Dermis microvascular lymphatic vessel endothelial cell (primary cell): ENCODE data around the gene CACTIN. TPM values are rescaled to one million over a fixed set of nuclear protein-coding genes. Genes with fewer than 3 reads are reported as not detected.
A peak's percentile ranks its signal among the peaks of the same experiment; 100 is the strongest.
"Not testable (repeated sequence)": the region's sequence is repeated elsewhere in the genome, so short reads cannot be mapped to it uniquely, and the experiment has no call there.

Experiments
- DNase-seq, 2 donors: peaks; one replicate each; pipeline versions ENCODE4 v3.0.0 to v3.0.0-alpha.2; 2010; ENCODE audit warnings: low read depth in 2 of 2
- total RNA-seq: library from RNA; depleted of rRNA; stranded (reverse); fragments of >200 nt; gene quantifications from 2 replicates; pipeline ENCODE4 v1.2.1, GENCODE V29; 2014

CACTIN gene
- total RNA-seq = 18.6 and 25.8 TPM in 2 replicates

DNA sequence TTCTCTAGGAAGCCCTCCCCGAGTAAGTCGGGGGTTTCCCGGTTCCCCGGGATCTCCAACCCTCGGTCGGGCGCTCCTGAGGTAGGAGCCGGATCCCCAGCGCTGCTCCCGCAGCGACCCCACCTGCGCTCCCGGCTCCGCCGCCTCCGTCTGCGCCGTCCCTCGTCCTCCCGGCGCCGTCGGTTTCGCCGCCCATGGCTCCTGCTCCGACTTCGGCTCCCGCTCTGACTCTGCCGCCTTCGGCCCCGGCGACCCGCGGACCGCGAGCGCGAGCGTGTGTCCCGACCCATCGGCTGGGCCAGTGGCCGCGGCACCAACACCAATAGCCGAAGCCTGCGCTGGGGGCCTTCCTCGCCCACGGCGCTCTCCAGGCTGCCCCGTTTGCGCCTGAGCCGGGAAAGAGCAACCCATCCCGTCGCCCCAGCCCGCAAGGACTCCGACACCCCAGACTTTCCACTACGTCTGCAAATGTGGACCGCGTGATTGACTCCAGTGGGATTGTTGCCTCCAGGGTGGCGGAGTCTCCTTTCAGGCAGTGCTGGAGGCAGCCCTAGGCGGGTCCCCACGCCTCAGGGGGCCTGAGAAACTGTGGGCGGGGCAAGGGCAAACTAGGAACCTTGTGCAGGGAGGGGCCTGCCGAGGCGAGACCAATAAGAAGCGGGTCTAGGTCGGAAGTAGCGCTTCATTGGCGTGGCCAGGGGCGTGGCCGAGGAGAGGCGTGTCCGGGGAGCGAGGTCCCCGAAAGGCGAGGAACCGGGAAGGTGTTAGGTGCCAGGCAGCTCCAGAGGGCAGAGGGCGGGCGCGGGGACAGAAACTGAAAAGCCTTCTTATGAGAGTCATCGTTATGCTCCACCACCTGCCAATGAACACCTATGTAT, at the start of gene CACTIN:
Gene CACTIN, minus strand, starts transcription at position 318 of the 878 bp plus-strand sequence. Its CDS starts 28 bp downstream, at position 290.
- DNase-seq = peak; percentile 91 to 98

DNA sequence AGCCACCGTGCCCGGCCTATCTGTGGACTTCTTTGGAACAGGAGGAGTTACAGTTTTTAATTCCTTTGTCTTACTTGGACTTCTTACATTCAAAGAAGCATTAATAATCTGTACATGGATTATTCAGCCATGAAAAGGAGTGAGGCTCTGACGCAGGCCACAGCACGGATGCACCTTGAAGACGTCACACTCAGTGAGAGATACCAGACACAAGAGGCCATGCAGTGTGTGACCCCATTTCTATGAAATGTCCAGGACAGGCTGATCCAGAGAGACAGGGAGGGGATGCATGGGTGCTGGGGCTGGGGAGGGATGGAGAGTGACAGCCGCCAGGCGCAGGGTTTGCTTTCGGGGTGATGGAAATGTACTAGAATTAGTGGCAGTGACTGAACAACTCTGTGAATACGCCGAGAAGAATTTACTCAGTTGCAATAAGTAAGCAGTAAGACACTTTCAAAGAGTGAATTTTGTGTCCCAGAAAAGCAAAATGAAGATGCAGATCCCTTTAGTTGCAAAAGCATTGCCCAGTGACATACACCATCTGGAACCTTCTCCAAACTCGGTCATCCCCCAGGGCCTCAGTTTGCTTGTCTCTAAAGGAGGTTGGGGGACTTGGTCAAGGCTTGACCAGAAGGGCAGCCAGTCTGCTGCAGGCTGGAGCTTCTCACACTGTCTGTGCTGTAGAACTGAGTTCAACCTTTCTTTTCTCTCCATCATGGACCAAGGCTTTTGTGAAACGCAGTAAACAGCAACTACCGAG, 48.4 kb upstream of the CACTIN start:
- DNase-seq = no peak

DNA sequence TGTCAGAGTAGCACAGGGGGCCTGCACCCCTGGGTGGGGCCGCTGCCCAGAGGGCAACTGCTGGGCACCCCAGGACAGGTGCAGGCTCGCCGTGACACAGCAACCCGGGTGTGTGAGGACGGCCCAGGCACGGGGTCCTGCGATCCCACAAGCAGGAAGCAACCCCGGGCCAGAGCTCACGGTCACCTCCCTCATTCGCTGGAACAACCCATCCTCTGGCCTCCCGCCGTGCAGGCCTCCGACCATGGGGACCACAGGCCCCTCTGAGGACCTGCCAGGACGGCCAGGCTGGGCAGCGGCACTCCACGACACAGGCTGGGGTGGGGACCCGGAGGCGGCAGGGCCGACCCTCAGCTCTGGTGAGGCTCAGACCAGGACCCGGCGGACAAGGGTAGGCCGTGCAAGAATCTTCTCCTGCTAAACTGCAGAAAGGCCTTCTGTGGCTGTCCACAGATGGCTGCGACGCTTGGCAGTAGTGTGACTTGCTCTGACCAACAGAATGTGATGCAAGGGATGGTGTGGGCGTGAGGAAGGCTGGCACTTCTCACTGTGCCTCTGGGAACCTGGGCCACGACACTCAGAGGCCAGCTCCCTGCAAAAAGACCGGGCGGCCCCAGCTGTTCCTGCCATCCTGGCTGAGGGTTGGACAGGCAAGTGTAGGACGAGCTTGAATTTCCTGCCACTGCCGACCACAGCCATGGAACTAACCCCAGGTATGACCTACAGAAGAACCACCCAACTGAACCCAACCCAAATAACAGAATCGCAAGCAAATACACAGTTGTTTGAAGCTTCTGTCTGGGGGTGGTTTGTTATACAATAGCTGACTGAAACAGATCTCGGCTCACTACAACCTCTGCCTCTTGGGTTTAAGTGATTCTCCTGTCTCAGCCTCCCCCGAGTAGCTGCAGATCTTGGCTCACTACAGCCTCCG, 47.2 kb upstream of the CACTIN start:
- no peak for DNase-seq

DNA sequence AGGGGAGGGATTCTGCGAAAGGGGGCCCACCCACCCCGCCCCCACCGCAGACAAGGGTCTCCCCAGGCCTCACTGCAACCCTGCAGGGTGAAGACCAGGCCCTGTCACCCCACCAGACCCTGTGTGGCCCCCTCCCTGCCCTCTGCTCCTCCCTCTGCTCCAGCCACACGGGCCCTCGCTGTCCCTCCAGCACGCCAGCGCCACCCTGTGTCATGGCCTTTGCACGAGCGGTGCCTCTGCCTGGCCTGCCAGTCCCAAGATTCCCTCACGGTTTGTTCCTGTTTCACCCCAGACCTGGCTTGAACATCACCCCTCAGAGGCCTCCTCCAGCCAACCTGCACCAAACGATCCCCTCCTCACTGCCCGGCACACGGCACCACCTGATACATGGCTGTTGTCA, 46.4 kb upstream of the CACTIN start:
- DNase-seq = no peak

DNA sequence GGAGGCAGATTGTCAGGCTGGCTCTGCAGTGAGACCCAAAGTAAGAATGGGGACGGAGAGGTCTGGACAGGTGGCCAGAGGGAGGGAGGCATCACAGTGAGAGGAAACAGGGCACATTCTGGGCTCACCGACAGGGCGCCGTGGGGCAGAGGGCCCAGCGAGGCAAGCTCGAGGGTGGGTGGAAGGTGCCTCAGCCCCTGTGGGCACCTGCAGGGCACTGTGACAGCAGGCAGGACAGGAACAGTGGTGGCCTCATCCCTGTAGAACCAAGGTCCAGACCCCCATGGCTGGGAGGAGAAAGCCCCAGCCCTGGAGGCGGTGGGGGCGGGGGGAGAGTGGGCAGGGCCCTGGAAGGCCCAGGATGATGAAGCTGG, 46.0 kb upstream of the CACTIN start:
- DNase-seq = no peak

DNA sequence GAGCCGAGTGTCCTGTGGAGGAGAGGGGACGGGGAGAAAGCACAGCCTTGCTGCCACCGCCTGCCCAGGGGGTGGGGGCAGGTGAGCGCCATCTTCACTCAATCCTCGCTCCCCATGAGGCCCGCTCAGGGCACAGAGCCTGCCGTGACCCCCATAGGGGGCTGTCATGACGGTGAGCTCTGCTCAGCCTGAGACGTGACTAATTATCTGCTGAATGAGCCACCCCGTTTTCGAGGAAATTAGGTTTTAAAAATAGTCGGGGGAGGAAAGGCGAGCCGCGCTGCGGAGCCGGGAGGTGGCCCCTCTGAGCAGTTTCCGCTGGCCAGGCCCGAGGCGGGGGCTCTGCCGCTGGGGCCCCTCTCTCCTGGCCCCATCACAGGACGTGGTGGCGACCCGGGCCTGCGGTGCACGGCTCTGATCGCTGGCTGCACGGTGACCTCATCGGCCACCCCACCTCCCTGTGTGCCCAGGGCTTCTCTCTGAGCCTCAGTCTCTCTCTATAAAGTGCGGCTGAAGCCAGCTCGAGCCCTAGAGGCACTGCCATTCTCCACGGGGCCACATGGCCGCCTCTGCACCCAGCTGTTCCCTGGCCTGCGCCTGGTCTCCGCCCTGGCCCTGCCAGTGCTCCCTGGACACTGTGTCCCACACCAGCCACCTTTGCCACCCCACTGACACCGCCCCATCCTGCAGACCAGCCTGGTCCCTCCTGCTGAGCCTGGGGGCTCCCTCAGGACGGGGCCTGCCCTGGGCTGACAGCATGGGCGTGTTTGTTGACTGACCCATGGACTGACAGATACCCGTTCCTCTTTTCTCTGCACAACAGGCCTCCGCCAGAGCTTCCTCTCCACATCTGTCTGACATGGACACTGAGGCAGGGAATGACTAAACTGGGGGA, 45.3 kb upstream of the CACTIN start:
- DNase-seq = peak in 1 of 2 donors; percentile 68

DNA sequence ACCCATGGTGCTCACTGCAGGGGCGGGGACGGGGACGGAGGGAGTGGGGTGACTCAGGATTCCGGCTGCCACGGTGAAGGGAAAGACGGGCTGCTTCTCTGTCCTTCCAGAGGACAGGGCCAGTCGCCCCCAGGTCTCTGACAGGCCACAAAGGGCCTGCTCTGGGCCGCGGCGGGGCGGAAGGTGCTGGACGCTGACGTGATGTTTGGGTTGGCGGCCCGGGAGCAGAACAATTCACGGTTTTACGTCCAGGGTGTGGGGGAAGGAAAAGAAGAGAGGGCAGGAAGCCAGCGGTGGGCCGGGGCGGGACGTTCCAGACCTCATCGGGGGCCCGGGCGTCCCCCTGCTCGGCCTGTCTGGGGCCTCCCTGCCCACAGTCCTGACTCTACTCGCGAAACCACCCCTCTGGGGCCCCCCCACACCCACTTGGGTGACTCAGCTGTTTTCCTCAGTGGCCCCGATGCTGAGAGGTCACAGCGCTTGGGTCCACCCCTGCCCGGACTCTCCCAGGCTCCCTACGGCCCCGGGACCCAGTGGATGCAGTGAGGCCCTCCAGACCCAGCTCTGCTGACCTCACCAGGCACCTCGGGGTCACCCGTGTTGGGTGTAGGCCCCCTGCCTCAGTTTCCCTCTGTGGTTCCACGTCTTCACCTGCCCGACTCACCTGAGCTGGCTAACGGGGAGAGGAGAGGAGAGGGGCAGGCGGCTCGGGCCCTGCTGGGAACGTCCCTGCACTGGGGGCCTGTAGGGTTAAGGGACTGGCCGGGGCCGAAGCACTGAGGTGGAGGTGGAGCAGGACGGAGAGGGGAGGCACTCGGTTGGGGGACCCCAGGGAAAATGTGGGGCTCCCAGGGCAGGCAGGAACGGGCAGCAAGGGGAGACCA, 44.4 kb upstream of the CACTIN start:
- DNase-seq = peak; percentile 82 to 89

DNA sequence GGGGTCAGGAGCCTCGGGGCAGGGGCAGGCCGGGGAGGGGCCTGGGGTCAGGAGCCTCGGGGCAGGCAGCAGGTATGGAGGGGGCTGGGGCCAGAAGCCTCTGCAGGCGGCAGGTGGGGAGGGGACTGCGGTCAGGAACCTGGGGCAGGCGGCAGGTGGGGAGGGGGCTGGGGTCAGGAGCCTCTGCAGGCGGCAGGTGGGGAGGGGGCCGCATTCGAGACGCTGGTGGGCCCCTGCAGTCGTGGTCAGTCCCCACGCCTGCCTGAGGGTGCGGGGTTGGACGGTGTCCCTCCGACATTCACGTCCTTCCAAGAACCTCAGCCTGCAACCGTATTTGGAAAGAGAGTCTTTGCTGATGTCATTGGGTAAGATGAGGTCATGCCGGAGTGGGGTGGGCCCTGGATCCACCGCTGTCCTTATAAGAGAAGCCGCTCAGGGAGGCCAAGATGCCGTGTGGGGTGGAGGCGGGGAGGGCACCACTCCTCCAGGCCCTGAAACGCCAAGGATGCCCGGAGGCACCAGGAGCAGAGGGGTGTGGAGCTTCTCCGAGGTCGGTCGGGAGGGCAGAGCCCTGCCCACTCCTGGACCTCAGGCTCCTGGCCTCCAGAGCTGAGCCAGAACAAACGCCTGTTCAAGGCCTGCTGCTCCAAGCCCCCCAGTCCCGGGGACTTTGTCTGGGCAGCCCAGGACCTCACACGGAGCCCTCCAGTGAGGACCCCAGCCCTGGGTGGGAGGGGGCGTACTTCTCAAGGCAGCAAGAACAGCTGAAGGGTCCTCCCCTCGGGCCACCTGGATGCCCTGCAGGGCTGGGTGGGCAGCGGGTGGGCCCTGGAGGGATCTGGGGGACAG, 43.6 kb upstream of the CACTIN start:
- peak in 1 of 2 donors; percentile 80 for DNase-seq

DNA sequence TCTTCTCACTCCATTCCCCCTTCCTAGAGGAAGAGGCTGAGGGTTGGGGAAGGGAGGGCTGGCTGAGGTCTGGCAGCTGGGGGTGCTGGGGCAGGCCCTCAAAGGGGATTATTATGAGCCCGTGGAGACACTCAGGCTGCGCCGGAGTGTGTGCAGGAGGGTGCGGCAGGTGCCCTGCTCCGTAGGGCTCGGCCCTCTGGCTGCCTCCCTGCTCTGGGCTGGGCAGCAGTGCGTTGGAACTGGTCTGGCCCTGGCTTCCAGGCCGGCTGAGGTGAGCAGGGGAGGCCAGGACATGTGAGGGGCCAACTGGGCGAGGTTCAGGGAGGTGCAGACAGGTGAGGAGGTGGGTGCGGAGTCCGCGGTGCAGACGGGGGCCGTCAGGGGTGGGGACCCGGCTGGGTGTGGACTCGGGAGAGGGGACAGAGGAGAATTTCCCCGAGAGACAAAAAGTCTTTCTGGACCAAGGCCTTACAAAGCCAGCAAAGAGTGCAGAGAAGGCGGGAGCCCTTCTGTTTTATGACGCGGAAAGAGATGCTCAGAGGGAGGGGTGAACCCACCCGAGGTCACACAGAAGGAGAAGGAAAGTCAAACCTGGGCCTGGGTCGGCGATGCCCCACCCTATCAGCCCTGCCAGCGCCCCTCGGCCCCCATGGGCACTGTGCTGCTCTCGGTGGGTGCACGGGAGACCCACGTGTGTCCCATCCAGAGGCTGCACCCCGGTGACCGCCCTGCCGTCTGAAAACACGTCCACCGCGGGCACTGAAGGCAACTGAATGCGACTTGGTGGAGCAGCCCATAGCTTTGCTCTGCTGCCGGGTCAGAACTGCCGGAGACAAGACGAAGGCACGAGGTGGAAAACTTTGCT, 42.7 kb upstream of the CACTIN start:
- DNase-seq = no peak

DNA sequence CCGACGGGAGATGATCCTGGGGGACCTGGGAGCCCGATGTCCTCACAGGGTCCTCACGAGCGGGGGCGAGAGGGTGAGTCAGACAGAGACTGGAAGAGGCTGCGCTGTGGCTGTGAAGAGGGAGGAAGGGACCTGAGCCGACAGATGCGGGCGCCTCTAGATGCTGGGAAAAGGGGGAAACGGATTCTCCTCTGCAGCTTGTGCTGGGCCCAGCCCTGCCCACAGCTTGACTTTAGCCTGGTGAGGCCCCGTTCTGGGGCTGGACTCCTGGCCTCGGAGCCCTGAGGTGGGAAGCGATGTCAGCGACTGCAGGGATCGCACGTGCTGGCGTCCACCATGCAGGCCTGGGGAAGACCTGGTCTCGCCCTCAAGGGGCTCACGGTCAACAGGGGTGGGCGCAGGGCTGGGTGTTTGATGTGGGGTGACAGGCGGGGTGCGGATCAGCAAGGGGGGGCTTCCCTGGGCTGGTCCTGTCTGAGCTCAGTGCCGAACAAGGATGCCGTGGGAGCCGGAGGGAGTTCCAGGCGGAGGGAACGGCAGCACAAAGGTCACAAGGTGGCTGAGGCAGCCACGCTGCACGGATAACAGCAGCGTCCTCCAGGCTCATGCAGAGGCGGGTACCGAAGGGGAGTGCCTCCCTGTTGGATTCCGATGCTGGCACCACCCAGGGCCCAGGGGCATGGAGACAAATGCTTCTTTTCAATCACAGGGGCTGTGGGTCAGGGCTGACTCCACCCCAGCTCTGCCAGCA, 41.9 kb upstream of the CACTIN start:
- no peak for DNase-seq

DNA sequence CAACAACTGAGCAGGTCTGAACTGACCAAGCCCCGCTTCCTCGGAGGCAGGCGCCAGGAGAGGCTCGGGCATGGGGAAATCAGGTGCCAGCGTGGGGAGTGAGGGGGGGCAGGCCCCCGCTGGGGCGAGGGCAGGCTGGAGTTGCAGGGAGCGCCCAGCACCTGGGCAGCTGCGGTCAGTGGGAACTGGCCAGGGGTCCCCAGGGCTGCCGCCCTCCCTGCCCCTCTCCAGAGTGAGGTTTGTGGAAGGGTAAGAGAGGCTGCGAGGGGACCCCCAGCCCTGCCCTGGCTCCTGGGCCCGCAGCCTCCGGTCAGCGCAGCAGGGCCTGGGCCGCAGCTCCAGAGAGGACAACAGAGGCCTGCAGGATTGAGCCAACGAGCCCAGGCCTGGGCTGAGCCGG, 41.2 kb upstream of the CACTIN start:
- DNase-seq = no peak

DNA sequence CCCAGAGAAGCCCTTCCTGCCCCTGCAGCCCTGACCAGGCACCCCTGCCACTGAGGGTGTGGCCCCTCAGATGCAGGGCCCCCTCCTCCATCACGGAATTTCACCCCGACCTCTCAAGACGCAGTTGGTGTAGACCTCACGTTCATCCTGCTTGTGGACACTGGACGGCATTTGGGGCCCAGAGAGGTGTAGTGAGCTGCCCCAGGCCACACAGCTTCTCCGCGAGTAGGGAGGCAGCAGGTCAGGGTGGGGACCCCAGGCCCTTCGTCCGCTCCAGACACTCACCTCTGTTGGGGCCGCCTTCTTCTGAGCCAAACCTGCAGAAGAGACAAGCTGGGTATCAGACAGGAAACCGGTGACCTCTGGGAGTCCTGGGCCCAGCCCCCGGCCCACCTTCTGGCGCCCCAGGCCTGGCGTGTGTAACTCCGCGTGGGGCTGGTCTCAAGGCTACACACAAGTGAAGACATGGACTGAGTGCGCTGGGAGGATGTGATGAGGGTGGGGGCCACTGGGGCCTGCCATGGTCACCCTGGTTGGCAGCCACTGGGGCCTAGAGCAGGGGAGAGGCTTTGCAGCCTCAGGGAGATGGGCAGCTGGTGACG, 40.5 kb upstream of the CACTIN start:
- no peak for DNase-seq

DNA sequence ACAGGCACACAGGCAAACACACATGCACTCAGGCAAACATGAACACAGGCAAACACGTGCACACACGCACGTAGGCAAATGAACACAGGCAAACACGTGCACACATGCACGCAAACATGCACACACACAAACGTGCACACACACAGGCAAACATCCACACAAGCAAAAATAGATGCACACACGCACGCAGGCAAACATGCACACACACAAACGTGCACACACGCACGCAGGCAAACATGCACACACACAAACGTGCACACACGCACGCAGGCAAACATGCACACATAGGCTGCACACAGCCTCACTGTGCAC, 39.9 kb upstream of the CACTIN start:
- not testable (repeated sequence) for DNase-seq

DNA sequence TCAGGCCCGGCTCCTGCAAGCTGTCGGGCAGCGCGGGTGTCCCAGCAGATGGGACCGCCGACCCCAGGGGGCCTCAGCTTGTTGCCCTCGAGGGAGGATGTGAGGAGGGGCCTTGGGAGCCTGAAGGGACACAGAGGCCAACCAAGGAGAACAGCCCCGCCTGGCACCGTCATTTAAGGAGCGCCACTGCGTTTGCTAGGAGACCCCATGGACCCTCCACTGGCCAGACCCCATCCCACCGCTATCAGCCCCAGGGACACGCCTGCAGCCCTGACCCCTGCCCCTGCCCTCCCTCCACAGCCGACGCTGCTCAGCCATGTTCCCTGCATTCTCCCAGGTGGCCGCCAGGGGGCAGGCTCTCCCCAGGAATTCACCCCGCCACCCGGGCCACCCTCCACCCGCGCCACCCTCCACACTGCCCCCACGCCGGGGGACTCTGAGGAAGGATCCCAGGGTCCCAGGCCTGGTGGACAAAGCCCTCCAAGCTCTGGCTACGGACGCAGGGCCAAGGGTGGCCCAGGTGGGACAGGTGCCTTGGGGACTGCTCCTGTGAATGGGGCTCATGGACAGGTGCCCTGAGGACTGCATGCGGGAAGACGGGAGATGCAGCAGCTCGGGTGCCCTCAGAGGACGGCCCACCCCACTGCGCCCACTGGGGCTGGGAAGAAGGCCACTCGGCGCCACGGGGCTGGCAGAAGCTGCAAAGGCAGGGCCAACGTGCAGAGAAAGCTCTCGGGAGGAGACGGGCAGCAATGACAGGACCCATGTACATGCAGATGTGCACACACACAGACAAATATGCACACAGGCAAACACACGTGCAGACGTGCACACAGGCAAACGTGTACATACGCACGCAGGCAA, 39.3 kb upstream of the CACTIN start:
- DNase-seq = peak in 1 of 2 donors; percentile 39

DNA sequence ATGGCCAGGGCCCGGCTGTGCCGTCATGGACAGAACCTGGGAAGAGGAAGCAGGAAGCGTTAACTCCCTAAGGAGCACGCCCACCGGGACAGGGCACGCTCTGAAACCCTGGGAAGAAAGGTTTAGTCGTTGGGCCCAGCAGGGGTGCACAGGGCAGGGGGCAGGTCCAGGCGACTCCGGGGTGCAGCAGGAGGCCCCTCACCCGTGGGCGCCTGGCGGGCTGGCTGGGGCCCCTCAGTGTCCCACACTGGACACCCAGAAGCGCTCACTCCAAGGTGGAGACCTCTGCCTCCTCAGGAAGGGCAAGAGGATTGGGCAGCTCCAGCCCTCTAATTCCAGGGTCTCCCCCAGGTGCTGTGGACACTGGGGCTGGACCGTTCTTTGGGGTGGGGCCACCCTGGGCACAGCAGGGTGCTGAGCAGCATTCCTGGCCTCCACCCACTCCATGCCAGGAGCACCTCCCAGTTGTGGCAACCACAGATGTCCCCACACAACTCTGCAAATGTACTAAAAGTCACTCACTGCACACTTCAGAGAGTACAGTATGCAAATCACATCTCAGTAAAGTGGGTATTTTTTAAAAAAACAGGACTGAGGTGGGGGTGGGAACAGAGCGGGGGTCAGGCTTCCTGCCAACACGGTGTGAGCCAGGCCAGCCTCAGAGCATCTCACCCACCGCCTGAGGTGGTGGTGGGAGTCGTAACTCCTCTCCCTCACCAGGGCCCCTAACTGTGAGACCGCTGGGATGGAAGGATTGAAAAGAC, 38.5 kb upstream of the CACTIN start:
- DNase-seq = no peak
